ENCODE data around the gene GATA5. TPM values are rescaled to one million over a fixed set of nuclear protein-coding genes. Genes with fewer than 3 reads are reported as not detected.
"Not testable (repeated sequence)": the region's sequence is repeated elsewhere in the genome, so short reads cannot be mapped to it uniquely, and the experiment has no call there.

The GATA5 gene
- total and polyA plus RNA-seq, 12 donors: 0.11 to 5.1 (median 0.60) TPM

DNA sequence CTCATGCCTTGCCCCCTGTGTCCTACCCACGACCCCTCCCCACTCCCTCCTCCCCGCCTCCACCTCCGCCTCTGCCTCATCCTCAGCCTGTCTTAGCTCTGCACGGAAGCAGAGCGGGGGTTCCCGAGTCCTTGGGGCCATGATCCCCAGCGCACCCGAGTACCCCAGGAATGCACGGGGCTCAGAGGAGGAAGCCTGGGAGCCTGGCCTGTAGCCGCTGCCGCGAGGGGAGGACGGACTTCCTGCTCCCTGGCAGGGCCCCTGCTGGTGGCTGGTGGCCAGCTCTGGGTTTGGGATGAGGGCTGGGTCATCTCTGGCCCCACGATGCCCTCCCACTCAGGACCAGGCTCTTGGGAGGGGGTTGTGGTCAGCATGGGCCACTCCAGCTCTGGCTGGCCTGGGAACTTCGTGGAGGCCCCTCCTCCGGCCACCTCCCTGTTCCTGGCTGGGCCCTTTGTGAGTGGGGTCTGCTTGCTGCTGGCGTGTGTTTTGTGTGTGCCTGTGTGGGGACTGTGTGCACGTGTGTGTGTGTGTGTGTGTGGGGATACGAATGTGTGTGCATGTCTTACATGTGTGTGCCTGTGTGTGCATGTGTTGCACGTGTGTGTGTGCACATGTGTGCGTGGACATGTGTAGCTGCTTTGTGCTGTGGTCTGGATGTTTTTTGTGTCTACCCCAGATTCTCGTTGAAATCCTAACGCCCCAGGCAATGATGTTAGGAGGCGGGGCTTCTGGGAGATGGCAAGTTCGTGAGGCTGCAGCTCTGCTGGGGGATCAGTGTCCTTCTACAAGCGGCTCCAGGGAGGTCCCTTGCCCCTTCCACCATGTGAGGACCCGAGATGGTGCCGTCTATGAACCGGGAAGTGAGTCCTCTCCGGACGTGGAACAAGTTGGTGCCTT is 47.1 kb downstream of the GATA5 start:
- intact Hi-C loops (cut with DNase I): loop anchor here in 2 of 10 donors (10.0 kb wide), 2 partner anchors 56 to 146 kb away; no protein-coding TSS in a partner anchor
- DNase-seq: no peak
- Histone ChIP-seq H3K9me3 (no peaks in the 10 kb centered on the region), H3K4me3 (no peak overlapping the region), H3K36me3 (no peaks in the 10 kb centered on the region), H3K27me3 (peaks cover 0 to 34% (median 12%) of the 10 kb centered on the region in 7 donors), H3K27ac (no peak overlapping the region), H3K4me1 (peaks cover 0 to 5% (median 0%) of the 10 kb centered on the region in 9 donors)
- no peak for TF ChIP-seq CTCF (IDR thresholded peaks at IDR 0.05)
- 53 to 60% methylated on average over 31 of the region's 31 CpGs for WGBS, 2 donors
- no peak for ATAC-seq

DNA sequence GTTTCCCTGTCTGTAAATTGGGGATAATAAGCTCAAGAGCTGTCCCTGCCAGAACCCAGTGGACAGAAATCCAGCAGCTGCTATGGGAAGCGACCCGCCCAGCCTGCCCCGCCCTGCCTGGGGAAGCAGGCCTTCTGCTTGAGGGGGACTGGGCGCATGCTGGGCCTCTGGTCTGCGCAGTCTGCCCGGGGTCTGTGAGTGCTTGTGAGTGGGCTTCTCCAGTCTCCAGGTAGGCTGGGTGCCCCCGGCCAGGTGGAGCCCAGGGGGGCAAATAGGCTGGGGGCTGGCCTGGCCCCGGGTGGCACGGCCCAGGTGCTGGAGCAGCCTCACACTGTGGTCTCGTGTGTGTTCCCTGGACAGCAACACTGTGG is 47.8 kb downstream of the GATA5 start:
- ATAC-seq (peak in 1 of 8 donors; percentile 6), DNase-seq (no peak)
- no peak overlapping the region for H3K27ac ChIP-seq
- H3K36me3 ChIP-seq: no peaks in the 10 kb centered on the region
- no peak overlapping the region for H3K4me3 ChIP-seq
- intact Hi-C loops (cut with DNase I): loop anchor here in 2 of 10 donors (10.0 kb wide), 2 partner anchors 57 to 147 kb away; no protein-coding TSS in a partner anchor
- peaks cover 0 to 41% (median 18%) of the 10 kb centered on the region in 7 donors for H3K27me3 ChIP-seq
- 79 to 83% methylated on average over 10 of the region's 10 CpGs for WGBS, 2 donors
- H3K9me3 ChIP-seq: no peaks in the 10 kb centered on the region
- no peaks in the 10 kb centered on the region for H3K4me1 ChIP-seq
- TF ChIP-seq CTCF (IDR thresholded peaks at IDR 0.05): no peak

GRCh38 chr20:62427172-62428001 is 48.4 kb downstream of the GATA5 start, which contains the start of gene RBBP8NL:
Gene RBBP8NL, minus strand, starts transcription at chr20:62427539. Its CDS starts 7,892 bp downstream, at chr20:62419647.
- intact Hi-C loops (cut with DNase I): loop anchor here in 2 of 10 donors (10.0 kb wide), 2 partner anchors 57 to 147 kb away; no protein-coding TSS in a partner anchor
- Histone ChIP-seq H3K4me1 (no peaks in the 10 kb centered on the region), H3K27ac (no peak within 1 kb of the TSS), H3K9me3 (no peaks in the 10 kb centered on the region), H3K27me3 (peaks cover 0 to 41% (median 18%) of the 10 kb centered on the region in 7 donors), H3K4me3 (no peak within 1 kb of the TSS), H3K36me3 (no peaks in the 10 kb centered on the region)
- WGBS, 2 donors: 77% methylated on average over 28 of the region's 28 CpGs
- DNase-seq: no peak
- ATAC-seq: no peak
- TF ChIP-seq CTCF (IDR thresholded peaks at IDR 0.05): no peak

DNA sequence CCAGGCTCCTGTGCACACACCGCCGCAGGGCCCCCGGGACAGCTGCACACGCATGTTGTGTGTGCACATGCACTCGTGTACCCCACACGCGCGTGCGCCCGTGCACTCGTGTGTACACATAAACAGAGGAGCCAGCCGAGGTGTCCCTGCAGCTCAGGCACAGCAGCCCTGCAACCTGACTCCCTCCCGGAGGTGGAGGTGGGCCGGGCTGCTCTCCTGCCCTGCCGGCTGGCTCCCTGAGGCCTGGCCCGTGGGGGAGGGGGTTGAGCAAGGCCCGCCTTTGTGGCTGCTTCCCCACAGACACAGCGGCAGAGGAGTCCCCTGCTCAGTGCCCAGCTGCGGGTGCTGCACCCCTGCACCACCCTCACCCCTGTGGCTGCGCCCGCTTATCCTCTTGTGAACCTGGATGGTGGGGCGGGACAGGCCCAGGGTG is 49.1 kb downstream of the GATA5 start:
- no peak for TF ChIP-seq CTCF (IDR thresholded peaks at IDR 0.05)
- DNase-seq: no peak
- intact Hi-C loops (cut with DNase I): loop anchor here in 2 of 10 donors (10.0 kb wide), 2 partner anchors 58 to 148 kb away; no protein-coding TSS in a partner anchor
- ATAC-seq: no peak
- Histone ChIP-seq H3K4me1 (no peaks in the 10 kb centered on the region), H3K27me3 (peaks cover 0 to 41% (median 18%) of the 10 kb centered on the region in 7 donors), H3K9me3 (no peaks in the 10 kb centered on the region), H3K4me3 (no peak overlapping the region), H3K36me3 (no peaks in the 10 kb centered on the region), H3K27ac (no peak overlapping the region)
- 72 to 73% methylated on average over 22 of the region's 22 CpGs for WGBS, 2 donors

GRCh38 chr20:62426059-62426348 is 49.8 kb downstream of the GATA5 start:
- not testable (repeated sequence) for DNase-seq, H3K4me1 ChIP-seq, H3K36me3 ChIP-seq, H3K27ac ChIP-seq, H3K4me3 ChIP-seq, ATAC-seq, H3K9me3 ChIP-seq
- 97 to 100% methylated on average over 4 of the region's 4 CpGs for WGBS, 2 donors
- peaks cover 0 to 41% (median 18%) of the 10 kb centered on the region in 7 donors for H3K27me3 ChIP-seq
- intact Hi-C loops (cut with DNase I): loop anchor here in 2 of 10 donors (10.0 kb wide), 2 partner anchors 59 to 149 kb away; no protein-coding TSS in a partner anchor
